Naive B cell (primary cell): Measurements from ENCODE around the gene BARHL1. TPM values are rescaled to one million over a fixed set of nuclear protein-coding genes. Genes with fewer than 3 reads are reported as not detected.
"Not testable (repeated sequence)": the region's sequence is repeated elsewhere in the genome, so short reads cannot be mapped to it uniquely, and the experiment has no call there.

Experiments used
- ATAC-seq, 2 donors: fragments of 150-1000 bp; cut with Tn5 transposase; 2 replicates each; pipeline ENCODE4 v1.10.0; 2021; ENCODE audit warnings: low read depth in 2 of 2, mild to moderate bottlenecking in 2 of 2, moderate library complexity in 2 of 2
- DNase-seq: peaks from one replicate; pipeline ENCODE4 v3.0.0; 2022
- H3K27ac Mint-ChIP-seq, 6 donors: one replicate each; pipeline ENCODE4 v1.8.0; 2020 to 2022; ENCODE audit warnings: mild to moderate bottlenecking in 6 of 6, mixed read lengths in 6 of 6, moderate library complexity in 5 of 6, inconsistent platforms in 2 of 6
- H3K27me3 Mint-ChIP-seq, 3 donors: one replicate each; pipeline ENCODE4 v1.8.0; 2021 to 2022; ENCODE audit warnings: mixed read lengths in 3 of 3, mild to moderate bottlenecking in 1 of 3
- H3K36me3 Mint-ChIP-seq, 2 donors: one replicate each; pipeline ENCODE4 v1.8.0; 2020 to 2022; ENCODE audit warnings: mixed read lengths in 2 of 2, inconsistent platforms in 1 of 2, mild to moderate bottlenecking in 1 of 2
- H3K4me1 Mint-ChIP-seq, 3 donors: one replicate each; pipeline ENCODE4 v1.8.0; 2020 to 2022; ENCODE audit warnings: mixed read lengths in 3 of 3, inconsistent platforms in 1 of 3, mild to moderate bottlenecking in 1 of 3, moderate library complexity in 1 of 3
- H3K4me3 Mint-ChIP-seq, 8 donors: one replicate each; pipeline ENCODE4 v1.8.0; 2020 to 2022; ENCODE audit warnings: mild to moderate bottlenecking in 8 of 8, mixed read lengths in 8 of 8, moderate library complexity in 8 of 8, inconsistent platforms in 2 of 8
- H3K9me3 Mint-ChIP-seq, 7 donors: one replicate each; pipeline ENCODE4 v1.8.0; 2020 to 2022; ENCODE audit warnings: mixed read lengths in 7 of 7, mild to moderate bottlenecking in 5 of 7, inconsistent platforms in 2 of 7, moderate library complexity in 1 of 7
- polyA plus RNA-seq, 6 donors: library from polyadenylated mRNA; unstranded; fragments of 300-500 nt; fragmentation: Illumina TruSeq; gene quantifications; one replicate each; pipeline ENCODE4 v1.2.3, GENCODE V29; 2021; ENCODE audit warnings: low read depth in 6 of 6

Gene BARHL1
- polyA plus RNA-seq, 6 donors from 2014 or later, result not detected

GRCh38 chr9:132564526-132564925 is 17.9 kb upstream of the BARHL1 start:
- no peak for ATAC-seq
- Mint-ChIP-seq H3K4me3 (no peak overlapping the region), H3K36me3 (peaks cover 0 to 6% of the 10 kb centered on the region in 2 donors), H3K27ac (no peak overlapping the region), H3K4me1 (no peaks in the 10 kb centered on the region), H3K9me3 (peaks cover 0 to 4% (median 1%) of the 10 kb centered on the region in 7 donors), H3K27me3 (peaks cover 30 to 62% (median 43%) of the 10 kb centered on the region in 3 donors)
- no peak for DNase-seq

- H3K27me3 Mint-ChIP-seq, result peaks cover 26 to 52% (median 52%) of the 10 kb centered on the region in 3 donors
- H3K27ac Mint-ChIP-seq, H3K4me3 Mint-ChIP-seq, H3K9me3 Mint-ChIP-seq, DNase-seq, H3K36me3 Mint-ChIP-seq, H3K4me1 Mint-ChIP-seq, ATAC-seq: not testable (repeated sequence)
Observed at GRCh38 chr9:132568787-132569186, 13.6 kb upstream of the BARHL1 start.

DNA sequence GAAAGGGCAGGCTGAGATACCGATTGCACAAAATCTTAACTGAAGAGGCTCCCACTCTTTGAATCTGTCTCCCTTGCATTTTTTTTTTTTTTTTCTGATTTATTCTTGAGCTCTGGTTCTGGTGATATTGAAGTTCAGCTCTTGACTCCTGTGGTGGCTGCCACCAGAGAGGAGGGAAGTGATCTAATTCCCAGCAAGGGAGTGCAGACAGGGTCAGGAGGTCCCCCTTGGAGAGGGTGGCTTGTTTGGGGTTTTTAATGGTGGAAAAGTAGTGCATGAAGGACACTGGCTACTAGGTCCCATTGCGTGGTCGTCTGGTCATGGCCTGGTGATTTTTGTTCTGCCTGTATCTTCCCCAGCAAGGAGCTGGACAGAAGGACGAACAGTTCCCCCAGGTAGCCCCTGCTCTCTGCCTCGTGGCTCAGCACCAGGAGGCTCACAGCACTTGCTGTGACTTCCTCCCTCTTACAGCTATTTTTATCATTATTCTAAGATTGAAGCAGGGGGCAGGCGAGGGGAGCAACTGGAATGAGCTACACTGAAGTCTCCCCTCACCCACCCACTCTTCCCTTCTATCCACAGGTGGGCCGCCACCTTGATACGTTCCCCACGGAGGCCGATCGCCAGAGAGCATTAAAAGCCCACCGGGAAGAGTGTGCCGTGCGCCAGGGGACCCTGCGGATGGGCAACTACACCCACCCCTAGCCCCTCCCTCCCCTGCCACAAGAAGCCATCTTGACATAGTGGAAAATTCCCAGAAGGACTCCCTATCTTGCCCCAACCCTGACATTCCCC is 10.4 kb upstream of the BARHL1 start:
- peaks cover 30 to 68% (median 62%) of the 10 kb centered on the region in 3 donors for H3K27me3 Mint-ChIP-seq

GRCh38 chr9:132572921-132573320 is 9.5 kb upstream of the BARHL1 start:
- peaks cover 0 to 8% of the 10 kb centered on the region in 2 donors for H3K36me3 Mint-ChIP-seq
- H3K27me3 Mint-ChIP-seq, result peaks cover 38 to 68% (median 66%) of the 10 kb centered on the region in 3 donors
- H3K27ac Mint-ChIP-seq, result no peak overlapping the region
- no peak overlapping the region for H3K4me3 Mint-ChIP-seq
- DNase-seq (no peak), ATAC-seq (no peak)
- H3K4me1 Mint-ChIP-seq, result no peaks in the 10 kb centered on the region
- peaks cover 0 to 3% (median 0%) of the 10 kb centered on the region in 7 donors for H3K9me3 Mint-ChIP-seq

More for the DNA sequence above, 10.4 kb upstream of the BARHL1 start:
- H3K4me1 Mint-ChIP-seq, result no peaks in the 10 kb centered on the region
- H3K27ac Mint-ChIP-seq, result no peak overlapping the region
- ATAC-seq (no peak), DNase-seq (no peak)
- H3K9me3 Mint-ChIP-seq, result peaks cover 0 to 3% (median 0%) of the 10 kb centered on the region in 7 donors
- no peak overlapping the region for H3K4me3 Mint-ChIP-seq
- peaks cover 0 to 8% of the 10 kb centered on the region in 2 donors for H3K36me3 Mint-ChIP-seq

GRCh38 chr9:132575005-132575609 is 7.3 kb upstream of the BARHL1 start:
- peaks cover 0 to 3% (median 0%) of the 10 kb centered on the region in 7 donors for H3K9me3 Mint-ChIP-seq
- peak overlapping the region in 1 of 8 donors; percentile 29 for H3K4me3 Mint-ChIP-seq
- peaks cover 0 to 8% of the 10 kb centered on the region in 2 donors for H3K36me3 Mint-ChIP-seq
- peaks cover 0 to 3% (median 0%) of the 10 kb centered on the region in 3 donors for H3K4me1 Mint-ChIP-seq
- DNase-seq (no peak), ATAC-seq (no peak)
- peaks cover 53 to 88% (median 80%) of the 10 kb centered on the region in 3 donors for H3K27me3 Mint-ChIP-seq
- no peak overlapping the region for H3K27ac Mint-ChIP-seq

DNA sequence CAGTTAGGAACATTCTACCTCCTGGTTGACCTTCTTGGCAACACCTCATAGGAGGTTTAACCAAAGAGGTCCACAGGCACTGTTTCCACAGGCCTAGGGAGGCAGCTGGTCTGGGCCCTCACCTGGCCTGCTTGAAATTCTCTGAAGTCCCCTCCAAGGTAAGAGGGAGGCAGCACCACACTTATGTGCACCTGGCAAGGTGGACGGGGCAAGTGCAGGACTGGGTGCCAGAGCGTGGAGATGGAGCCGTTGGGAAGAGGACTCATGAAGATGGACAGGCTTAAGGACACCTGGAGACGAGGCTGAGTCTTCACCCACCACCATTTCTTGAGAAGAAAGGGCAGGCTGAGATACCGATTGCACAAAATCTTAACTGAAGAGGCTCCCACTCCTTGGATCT is 6.6 kb upstream of the BARHL1 start:
- H3K27ac Mint-ChIP-seq, result no peak overlapping the region

GRCh38 chr9:132577119-132577518 is 5.3 kb upstream of the BARHL1 start:
- peaks cover 56 to 84% (median 73%) of the 10 kb centered on the region in 3 donors for H3K27me3 Mint-ChIP-seq
- H3K4me3 Mint-ChIP-seq, result no peak overlapping the region
- peaks cover 7 to 11% (median 11%) of the 10 kb centered on the region in 3 donors for H3K4me1 Mint-ChIP-seq
- H3K36me3 Mint-ChIP-seq, result peaks cover 0 to 8% of the 10 kb centered on the region in 2 donors
- ATAC-seq (no peak), DNase-seq (no peak)
- H3K9me3 Mint-ChIP-seq, result peaks cover 0 to 5% (median 0%) of the 10 kb centered on the region in 7 donors
- no peak overlapping the region for H3K27ac Mint-ChIP-seq

More for the DNA sequence above, 6.6 kb upstream of the BARHL1 start:
- Mint-ChIP-seq H3K36me3 (peaks cover 0 to 8% of the 10 kb centered on the region in 2 donors), H3K9me3 (peaks cover 0 to 3% (median 0%) of the 10 kb centered on the region in 7 donors), H3K27me3 (peaks cover 53 to 85% (median 78%) of the 10 kb centered on the region in 3 donors), H3K4me1 (peaks cover 0 to 3% (median 0%) of the 10 kb centered on the region in 3 donors), H3K4me3 (no peak overlapping the region)
- ATAC-seq (no peak), DNase-seq (no peak)

DNA sequence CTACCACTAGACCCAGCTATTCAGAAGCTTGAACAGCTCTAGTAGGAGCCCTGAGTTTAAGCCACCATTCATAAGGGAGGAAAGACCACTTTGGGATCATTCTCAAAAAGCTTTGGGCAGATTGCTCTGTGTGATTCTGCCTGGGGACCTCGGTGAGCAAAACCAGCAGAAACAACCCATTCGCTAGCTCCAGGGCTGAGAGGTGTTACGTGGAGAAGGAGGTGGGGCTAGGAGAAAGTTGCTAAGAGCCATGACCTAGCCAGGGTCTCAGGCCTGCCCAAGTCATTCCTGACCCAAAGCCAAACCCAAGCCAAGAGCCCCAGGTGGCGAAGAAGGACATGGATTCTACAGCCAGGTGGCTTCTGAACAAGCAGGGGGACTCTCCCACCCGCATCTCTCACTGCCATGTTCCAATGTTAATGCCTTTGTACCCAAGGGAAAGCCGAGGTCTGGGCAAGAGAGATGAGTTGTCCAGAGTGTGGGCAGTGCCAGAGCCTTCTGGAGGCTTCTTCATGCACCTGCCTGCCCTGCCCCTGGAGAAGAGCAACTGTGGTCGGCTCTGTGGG is 4.0 kb upstream of the BARHL1 start:
- no peak for DNase-seq
- Mint-ChIP-seq H3K27me3 (peaks cover 55 to 81% (median 72%) of the 10 kb centered on the region in 3 donors), H3K9me3 (peaks cover 0 to 5% (median 0%) of the 10 kb centered on the region in 7 donors), H3K36me3 (peaks cover 0 to 8% of the 10 kb centered on the region in 2 donors), H3K27ac (peak overlapping the region in 3 of 6 donors; percentile 12 to 89 (median 56)), H3K4me3 (peak overlapping the region in 2 of 8 donors; percentile 5 to 73), H3K4me1 (peaks cover 7 to 11% (median 11%) of the 10 kb centered on the region in 3 donors)
- ATAC-seq, result no peak

DNA sequence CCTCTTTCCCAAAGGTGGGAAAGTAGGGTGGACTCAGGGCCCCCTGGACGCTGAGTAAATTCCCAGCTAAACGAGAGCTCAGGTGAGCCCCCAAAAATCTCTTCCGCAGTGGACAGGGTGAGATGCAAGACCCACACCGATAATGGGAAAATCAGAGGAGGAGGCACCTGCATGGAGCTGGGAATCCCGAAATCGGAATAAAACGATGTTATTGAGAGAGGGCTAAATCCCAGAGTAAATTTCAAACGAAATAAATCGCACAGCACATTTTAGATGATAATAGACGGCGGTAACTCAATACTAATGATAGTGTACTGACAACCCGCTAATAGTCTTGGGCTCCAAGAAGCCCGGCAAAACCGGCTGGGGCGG is 3.0 kb upstream of the BARHL1 start:
- peaks cover 0 to 5% (median 0%) of the 10 kb centered on the region in 7 donors for H3K9me3 Mint-ChIP-seq
- DNase-seq (no peak), ATAC-seq (no peak)
- peaks cover 0 to 2% of the 10 kb centered on the region in 2 donors for H3K36me3 Mint-ChIP-seq
- H3K4me1 Mint-ChIP-seq, result peaks cover 7 to 11% (median 11%) of the 10 kb centered on the region in 3 donors
- H3K27me3 Mint-ChIP-seq, result peaks cover 58 to 82% (median 76%) of the 10 kb centered on the region in 3 donors
- peak overlapping the region in 2 of 8 donors; percentile 33 to 45 for H3K4me3 Mint-ChIP-seq
- H3K27ac Mint-ChIP-seq, result peak overlapping the region in 1 of 6 donors; percentile 56

GRCh38 chr9:132582786-132583583 is 579 bp downstream of the BARHL1 start:
- peak overlapping the region in 4 of 8 donors; percentile 12 to 42 (median 32) for H3K4me3 Mint-ChIP-seq

DNA sequence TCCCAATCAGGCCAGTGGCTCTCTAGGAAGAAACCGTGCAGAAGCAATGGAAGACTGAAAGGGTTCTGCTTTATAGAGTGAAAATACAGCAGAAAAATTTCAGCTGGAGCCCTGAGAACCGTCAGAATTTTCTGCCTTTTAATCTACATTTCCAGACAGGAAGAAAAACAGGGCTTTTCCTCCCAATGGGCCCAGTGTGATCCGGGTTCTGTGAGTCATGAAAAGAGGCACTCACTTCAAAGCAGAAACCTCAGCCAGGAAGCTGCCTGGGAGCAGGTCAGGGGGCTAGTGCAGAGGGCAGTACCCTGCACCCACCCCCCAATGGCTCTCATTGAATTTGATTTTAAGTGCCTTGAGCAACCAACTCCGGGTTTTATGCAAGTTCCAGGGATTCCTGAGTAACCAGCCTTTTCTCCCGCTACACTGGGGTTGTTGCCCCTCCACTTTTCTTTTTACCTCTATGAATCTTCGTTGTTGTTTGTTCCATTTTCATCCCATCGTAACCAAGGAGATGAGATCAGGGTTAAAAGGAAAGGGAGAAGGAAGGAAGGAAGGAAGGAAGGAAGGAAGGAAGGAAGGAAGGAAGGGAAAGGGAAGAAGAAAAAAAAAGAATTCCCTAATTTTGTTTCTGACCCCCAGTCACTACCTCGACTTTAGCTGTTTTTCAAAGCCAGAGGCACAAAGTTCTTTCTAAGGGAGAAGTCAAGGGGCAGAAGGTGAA is 1.3 kb downstream of the BARHL1 start:
- H3K27me3 Mint-ChIP-seq, result peaks cover 44 to 72% (median 59%) of the 10 kb centered on the region in 3 donors
- peaks cover 24 to 25% (median 24%) of the 10 kb centered on the region in 3 donors for H3K4me1 Mint-ChIP-seq
- DNase-seq, result no peak
- peaks cover 0 to 7% of the 10 kb centered on the region in 2 donors for H3K36me3 Mint-ChIP-seq
- peak overlapping the region in 3 of 8 donors; percentile 39 to 54 (median 42) for H3K4me3 Mint-ChIP-seq
- H3K9me3 Mint-ChIP-seq, result peaks cover 0 to 8% (median 0%) of the 10 kb centered on the region in 7 donors
- H3K27ac Mint-ChIP-seq, result peak overlapping the region in 1 of 6 donors; percentile 63
- no peak for ATAC-seq

More at GRCh38 chr9:132582786-132583583, 579 bp downstream of the BARHL1 start:
- Mint-ChIP-seq H3K36me3 (peaks cover 0 to 2% of the 10 kb centered on the region in 2 donors), H3K9me3 (peaks cover 0 to 5% (median 0%) of the 10 kb centered on the region in 7 donors), H3K27me3 (peaks cover 47 to 72% (median 61%) of the 10 kb centered on the region in 3 donors), H3K27ac (peak overlapping the region in 3 of 6 donors; percentile 49 to 78 (median 63)), H3K4me1 (peaks cover 21 to 24% (median 22%) of the 10 kb centered on the region in 3 donors)
- DNase-seq, result no peak
- ATAC-seq, result no peak
